Fibroblast of pulmonary artery (primary cell): Measurements from ENCODE around the gene LYRM2.

Experiments
- DNase-seq: peaks from one replicate; pipeline ENCODE4 v3.0.0-alpha.2; 2010; ENCODE audit warnings: low read depth
- H3K4me3 ChIP-seq: replicated peaks from 2 replicates; pipeline ENCODE4 v1.5.1; 2011; ENCODE audit warnings: low read depth, mild to moderate bottlenecking, control low read depth, low read length, moderate library complexity
- CTCF ChIP-seq: IDR thresholded peaks from 2 replicates; pipeline ENCODE4 v1.5.1; 2011; ENCODE audit warnings: mild to moderate bottlenecking, control low read depth, low read length, inconsistent platforms; ENCODE audit errors: missing control alignments

Gene LYRM2

DNA sequence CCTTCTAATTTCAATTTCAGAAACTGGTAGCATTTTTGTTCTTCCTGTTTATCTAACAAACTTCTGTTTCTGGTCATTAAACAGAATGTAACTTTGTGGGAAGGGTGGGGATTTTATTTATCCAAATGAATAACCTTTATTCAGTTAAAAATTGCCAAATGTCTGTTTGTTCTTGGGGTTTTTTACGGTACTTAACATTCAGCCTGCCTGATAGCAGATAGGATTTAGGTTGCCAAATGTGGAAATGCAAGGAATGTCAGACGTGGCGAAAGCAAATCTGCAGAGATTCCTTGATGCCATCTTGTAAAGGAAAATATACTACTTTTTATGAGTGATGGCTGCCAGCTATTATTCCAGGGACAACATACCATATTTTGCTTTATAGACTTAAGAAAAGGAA lies 95.7 kb downstream of the LYRM2 start:
- DNase-seq, result no peak
- no peak overlapping the region for H3K4me3 ChIP-seq
- TF ChIP-seq CTCF, result no peak

- no peak for TF ChIP-seq CTCF
- no peak overlapping the region for H3K4me3 ChIP-seq
Observed at GRCh38 chr6:89542081-89542857, 96.3 kb downstream of the LYRM2 start.

GRCh38 chr6:89539779-89540178 lies 98.8 kb downstream of the LYRM2 start:
- no peak for TF ChIP-seq CTCF
- DNase-seq, result no peak
- H3K4me3 ChIP-seq, result no peak overlapping the region

More at GRCh38 chr6:89542081-89542857, 96.3 kb downstream of the LYRM2 start:
- no peak for DNase-seq

DNA sequence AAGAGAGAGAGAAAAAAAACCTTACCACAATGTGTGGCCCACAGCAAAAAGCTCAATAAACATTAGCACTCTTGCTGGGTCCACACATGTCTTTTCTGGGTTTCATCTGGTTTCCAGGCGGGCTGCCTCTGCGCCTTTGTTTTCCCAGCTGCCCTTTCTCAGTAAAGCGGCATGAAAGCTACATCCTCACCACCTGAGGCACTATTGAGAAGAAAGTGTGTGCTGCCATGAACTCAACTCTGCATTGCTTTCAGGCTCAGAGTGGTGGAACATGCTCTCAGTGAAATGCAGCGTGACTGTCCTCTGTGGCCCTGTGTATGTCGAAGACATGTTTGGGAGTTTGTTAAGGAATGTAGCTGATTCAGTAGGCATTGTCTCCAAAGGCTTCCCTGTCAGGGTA lies 102.3 kb downstream of the LYRM2 start:
- DNase-seq, result no peak
- no peak overlapping the region for H3K4me3 ChIP-seq
- no peak for TF ChIP-seq CTCF

DNA sequence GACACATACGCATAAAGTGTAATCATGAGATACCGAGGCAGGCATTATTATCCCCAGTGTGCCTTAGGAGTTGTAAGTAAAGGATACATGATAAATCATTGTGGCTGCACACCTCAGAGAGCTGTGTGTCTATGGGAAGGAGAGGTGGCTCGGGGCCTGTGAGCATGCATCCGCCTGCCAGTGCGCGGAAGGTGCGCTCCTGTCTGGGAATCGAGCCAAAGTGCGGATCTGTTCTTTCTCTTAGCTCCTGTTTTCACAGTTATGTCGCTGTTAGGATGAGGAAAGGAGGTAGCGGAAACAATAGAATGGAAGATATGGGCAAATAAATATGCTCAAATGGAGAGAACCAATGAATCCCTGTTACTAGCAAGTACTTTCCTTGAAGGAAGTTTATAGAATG lies 107.6 kb downstream of the LYRM2 start:
- H3K4me3 ChIP-seq, result no peak overlapping the region
- no peak for DNase-seq
- TF ChIP-seq CTCF, result no peak

GRCh38 chr6:89528866-89529265 lies 109.7 kb downstream of the LYRM2 start:
- no peak for TF ChIP-seq CTCF
- DNase-seq, result no peak
- no peak overlapping the region for H3K4me3 ChIP-seq

DNA sequence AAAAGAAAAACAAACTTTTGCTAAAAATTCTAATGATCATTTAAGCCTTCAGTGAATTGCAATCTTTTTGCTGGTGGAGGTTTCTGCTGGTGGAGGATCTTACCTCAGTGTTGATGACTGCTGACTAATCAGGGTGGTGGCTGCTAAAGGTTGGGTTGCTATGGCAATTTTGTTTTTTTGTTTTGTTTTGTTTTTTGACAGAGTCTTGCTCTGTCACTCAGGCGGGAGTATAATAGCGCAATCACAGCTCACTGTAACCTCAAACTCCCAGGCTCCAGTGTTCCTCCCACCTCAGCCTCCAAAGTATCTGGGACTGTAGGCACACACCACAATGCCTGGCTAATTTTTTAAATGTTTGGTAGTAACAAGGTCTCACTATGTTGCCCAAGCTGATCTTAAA lies 110.9 kb downstream of the LYRM2 start:
- H3K4me3 ChIP-seq, result no peak overlapping the region
- no peak for TF ChIP-seq CTCF
- no peak for DNase-seq
